Renal cortical epithelial cell (primary cell): ENCODE data around the gene EXT2. TPM values are rescaled to one million over a fixed set of nuclear protein-coding genes. Genes with fewer than 3 reads are reported as not detected.

Experiments
- DNase-seq: peaks from one replicate; pipeline ENCODE4 v3.0.0-alpha.2; 2011; ENCODE audit warnings: low read depth
- total RNA-seq: library from RNA; depleted of rRNA; stranded (reverse); fragments of >200 nt; gene quantifications from 2 replicates; pipeline ENCODE4 v1.2.3, GENCODE V29; 2014

The EXT2 gene
- total RNA-seq, 1 donor from 2014 or later: 129 TPM

DNA sequence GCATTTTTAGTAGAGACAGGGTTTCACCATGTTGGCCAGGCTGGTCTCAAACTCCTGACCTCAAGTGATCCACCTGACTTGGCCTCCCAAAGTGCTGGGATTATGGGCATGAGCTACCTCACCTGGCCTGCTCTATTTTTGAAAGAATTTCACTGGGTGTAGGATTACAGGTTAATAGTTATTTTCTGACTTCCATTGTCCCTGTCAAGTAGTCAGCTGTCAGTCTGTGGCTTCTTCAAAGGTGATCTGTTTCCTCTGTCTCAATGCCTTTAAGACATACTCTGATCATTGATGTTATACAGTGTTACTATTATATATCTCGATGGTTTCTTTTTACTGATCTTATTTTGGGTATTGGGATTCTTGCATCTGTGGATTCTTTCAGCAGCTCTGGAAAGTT is 10.1 kb upstream of the EXT2 start:
- no peak for DNase-seq

DNA sequence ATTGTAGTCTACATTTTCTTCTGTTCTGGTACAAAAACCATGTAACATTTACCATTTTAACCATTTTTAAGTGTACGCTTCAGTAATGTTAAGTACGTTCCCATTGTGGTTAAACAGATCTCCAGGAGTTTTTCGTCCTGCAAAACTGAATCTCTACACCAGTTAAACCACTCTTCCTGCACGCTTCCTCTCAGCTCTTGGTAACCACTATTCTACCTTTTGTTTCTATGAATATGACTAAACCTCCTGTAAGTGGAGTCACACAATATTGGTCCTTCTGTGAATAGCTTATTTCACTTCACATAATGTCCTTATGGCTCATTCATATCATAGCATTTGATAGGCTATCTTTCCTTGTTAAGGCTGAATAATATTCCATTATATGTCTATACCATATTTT is 7.1 kb upstream of the EXT2 start:
- DNase-seq: no peak

DNA sequence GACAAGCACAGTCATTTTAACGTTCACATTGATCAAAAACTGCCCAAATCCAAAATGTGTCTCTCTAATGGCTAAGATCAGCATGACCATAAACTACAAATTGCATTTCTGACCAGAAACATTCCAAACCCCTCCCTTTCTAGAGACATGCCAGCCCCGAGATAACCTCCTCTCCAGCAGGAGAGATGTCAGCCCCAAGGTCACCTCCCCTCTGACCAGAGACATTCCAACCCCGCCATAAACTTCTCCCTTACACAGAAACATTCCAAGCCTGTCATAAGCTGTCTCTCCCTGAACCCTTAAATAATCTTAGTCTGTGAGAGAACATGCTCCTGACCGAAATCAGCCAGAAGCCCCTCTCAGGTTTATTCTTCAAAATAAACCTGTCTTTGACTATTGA is 6.6 kb upstream of the EXT2 start:
- no peak for DNase-seq

DNA sequence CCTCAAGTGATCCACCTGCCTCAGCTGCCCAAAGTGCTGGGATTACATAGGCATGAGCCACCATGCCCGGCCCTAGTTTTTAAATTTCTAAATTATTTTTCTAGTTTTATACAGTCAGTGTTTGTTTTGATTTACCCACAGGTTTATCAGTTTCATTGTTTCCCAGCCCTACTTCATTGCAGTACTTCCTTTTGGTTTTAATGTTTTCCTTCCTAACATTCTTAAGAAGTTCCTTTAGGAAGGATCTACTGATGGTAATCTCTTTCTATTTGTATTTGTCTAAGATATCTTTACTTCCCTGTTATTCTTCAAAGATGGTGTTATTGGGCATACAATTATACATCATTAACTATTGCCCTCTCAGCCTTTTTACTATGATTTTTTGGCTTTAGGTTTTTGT is 4.9 kb upstream of the EXT2 start:
- DNase-seq: no peak

DNA sequence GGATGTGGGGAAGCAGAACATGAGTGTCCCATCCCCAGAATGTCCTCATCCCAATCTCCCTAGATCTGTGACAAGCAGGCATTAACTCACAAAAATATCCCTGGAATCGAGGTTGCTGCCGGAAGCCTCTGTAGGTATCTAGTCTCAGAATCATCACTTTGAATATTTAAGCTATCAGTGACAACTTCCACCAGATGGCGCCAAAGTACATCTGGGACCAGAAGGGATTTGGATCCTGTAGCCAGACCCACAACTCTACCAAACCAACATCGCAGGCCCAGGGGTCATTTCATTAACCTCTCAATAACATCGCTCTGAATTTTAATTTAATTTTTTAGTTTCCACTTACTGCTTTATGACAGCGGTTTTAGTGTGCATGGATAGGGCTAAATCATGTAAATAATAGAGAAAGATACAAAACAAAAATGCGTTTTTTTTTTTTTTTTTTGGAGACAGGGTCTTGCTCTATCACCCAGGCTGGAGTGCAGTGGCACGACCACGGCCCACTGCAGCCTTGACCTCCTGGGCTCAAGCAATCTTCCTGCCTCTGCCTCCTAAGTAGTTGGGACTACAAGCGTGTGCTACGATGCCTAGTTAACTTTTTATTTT is 1.1 kb upstream of the EXT2 start:
- peak; percentile 71 for DNase-seq

DNA sequence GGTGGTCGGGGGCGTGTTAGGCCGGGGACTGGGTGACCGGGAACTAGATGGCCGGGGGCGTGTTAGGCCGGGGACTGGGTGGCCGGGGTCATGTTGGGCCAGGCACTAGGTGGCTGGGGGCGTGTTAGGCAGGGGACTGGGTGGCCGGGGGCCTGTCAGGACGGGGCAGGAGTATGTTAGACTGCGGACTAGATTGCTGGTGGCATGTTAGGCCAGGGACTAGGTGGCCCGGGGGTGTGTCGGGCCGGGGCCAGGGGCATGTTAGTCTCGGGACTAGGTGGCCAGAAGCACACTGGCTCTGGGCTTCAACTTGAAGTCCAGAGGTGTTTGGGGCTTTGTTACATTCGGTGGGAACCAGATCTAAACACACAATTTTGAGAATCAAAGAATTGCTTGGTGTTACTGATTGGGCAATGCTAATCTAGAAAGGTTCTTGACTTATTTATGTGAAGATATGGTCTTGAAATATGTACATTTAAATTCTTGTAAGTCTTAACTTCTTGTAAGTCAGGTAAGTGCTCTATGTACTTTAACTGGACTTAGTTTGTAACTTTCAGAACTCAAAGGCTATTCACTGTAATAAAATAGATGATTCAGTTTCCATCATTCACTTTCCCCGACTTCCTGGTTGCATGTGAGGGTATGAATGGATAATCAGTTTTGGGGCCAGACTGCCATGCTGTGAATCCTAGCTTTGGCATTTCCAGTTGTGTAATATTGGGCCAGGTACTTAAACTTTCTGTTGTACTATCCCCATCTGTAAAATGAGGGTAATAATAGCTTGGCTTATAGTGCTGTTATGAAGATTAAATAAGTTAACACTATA is 1.1 kb downstream of the EXT2 start:
- peak; percentile 74 for DNase-seq

DNA sequence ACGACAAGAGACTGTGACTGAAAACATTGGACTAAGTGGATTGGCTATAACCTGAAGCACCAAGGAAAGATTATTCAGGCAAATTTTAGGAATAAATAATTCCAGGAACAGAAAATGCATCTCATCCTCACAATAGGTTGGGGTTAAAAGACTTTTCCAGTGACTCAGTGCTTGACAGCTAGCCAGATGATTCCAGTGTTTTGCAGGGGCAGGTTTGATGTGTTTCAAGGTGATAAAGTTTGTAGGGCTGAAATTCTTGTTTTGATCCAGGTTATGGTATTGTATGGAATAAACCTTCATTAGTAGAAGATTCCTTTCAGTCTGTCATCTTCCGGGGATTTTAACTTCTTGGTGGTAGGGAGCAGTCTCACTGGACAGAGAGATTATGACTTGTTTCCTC is 2.3 kb downstream of the EXT2 start:
- DNase-seq: peak; percentile 32

DNA sequence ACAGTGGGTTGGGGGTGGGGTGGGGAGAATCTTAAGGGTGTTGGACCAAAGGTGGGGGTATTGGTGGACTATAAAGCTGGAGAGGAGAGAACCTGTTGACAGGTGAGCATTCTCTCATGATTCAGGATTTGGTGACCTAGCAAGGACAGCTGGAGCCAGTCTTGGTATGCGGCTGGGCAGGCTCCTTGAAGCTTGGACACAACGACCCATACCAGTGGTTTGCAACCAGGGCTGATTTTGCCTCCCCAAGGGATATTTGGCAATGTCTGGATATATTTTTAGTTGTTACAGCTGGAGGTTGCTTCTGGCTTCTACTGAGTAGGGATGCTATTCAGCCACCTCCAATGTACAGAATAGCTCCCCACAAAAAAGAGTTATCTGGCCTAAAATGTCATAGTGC is 5.6 kb downstream of the EXT2 start:
- no peak for DNase-seq

DNA sequence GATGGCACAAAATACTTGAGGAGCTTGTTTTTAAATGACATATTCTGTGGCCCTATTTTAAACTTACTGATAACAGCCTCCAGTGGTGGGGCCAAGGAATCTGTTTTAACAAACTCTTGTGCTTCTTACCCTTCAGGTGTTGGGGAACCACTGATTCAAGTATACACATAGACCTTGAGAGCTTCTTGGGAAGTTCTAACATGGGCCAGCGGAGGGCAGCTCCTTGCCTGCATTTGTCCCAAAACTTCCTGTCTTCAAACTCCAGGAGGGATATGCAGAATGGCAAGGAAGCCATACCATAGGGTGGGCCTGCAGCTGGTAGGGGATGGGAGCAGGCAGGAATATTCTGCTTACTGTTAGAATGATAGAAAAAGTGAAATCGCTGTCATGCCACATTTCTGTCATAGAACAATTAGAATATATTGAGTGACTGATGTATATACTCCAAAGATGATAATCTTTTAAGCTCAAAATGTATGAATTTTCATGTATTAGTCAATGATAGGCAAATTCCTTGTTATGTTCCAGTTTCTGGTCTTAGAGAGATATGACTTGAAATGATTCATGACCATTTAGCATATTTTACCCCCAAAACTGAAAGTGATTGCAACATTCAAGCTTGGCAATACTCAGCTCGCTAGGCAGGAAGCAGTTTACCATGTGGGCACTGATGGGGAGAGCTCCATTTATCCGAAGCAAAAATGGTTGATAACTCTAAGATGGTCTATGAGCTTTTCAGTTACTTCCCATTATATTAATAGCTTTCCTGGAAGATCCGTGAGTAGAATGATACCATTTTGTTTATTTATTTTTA is 9.2 kb downstream of the EXT2 start:
- no peak for DNase-seq

DNA sequence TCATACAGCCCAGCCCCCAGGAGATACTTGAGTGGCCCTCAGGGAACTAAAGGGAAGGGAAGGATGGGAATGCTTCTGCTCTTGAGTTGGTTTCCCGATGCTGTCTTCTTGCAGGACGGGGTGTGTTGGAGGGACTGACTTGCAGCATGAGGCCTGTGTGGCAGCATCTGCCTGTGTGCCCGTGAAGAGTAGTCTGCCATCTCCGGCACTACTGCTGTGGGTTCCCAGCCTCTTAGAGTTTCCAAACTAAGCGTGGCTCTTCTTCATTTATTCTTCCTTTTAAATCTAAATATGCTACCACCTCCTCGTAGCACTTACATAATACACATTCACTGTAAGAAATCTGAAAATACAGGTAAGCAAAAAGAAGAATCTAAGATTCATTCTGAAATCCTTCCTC is 12.8 kb downstream of the EXT2 start:
- DNase-seq: no peak

DNA sequence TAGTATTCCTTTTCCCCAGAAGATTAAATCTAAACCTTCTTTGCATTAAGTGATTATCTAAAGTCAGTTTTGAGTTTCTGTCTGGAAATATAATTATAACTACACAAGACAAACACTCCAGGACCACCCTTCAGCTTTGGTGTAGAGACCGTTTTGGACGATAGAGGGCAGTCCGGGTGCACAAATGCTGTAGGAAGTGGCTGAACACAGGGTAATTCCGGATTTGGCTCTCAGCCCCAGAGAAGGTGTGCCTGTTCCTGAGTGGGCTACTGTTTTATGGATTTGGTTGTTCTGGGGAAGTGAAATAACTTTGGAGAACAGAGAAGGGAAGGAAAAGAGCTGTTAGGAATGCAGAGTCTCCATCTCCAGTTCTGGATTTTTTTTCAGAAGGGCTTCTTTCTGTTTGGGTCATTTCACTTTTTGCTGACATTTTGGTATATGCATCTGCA is 14.8 kb downstream of the EXT2 start:
- peak; percentile 50 for DNase-seq

DNA sequence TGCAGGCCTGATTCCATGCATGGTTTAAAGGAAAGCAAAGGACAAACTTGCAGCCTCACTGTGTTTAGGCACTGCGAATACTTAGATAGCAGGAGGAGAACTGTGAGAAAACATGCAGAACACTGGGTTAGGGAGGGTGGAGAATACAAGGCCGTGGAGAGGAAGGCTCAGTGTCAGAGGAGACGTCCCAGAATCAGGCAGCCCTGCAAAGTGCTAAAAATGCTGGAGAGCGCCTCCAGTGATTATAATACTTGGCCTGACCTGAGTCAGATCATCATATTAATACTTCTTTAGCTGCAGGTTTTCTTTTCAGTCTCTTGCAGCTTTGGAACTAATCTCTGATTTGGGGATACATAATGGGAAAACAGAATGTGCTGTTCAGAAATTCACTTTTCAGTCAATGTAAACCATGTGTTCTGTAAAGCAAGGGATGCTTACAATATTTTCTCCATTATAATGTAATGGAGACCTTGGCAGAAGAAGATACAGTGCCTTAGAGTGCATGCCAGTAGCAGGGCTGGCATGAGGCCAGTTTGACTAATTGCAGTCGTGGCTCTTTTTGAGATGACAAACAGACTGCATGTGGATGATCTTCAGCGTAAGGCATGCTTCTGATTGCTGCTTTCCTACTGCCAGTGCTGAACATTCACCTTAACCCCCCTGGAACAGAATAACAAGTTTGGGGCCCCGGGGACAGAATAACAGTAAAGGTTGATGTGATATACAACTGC is 16.8 kb downstream of the EXT2 start:
- DNase-seq: peak; percentile 19

DNA sequence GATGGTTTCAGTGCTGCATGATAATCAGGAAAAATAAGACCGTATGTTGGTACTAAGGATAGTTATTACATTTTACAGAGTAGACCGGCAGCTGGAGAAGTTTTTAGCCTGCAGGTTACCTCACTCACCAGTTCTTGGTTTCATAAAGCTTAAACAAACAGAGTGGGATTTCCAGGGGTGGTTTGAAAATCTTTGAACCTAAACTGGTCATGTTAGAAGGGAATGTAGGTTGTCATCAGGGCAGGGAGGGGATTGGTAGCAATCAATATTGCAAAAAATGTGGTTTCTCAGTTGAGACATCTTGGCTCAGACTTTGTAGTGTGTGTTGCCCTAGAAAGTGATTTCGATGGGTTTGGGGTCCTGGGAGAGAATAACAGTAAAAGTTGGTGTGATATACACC is 17.5 kb downstream of the EXT2 start:
- no peak for DNase-seq

DNA sequence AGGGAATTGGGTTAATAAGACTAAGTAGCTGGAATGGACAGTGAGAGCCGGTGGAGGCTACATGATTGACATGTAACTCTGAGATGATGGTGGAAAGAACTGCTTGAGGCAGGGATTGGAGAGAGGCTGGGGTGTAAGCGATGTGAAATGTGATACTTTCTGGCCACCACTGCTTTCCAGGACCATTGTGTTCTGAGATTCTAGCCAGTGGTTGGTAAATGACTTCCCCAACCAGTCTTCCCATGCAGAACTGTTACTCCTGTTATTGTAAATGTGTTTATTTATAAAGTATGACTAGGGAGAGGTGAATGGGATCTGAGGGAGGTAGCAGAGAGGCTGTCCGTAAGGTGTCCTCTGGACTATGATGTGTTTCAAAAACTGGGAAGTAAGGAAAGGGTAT is 18.1 kb downstream of the EXT2 start:
- DNase-seq: no peak

DNA sequence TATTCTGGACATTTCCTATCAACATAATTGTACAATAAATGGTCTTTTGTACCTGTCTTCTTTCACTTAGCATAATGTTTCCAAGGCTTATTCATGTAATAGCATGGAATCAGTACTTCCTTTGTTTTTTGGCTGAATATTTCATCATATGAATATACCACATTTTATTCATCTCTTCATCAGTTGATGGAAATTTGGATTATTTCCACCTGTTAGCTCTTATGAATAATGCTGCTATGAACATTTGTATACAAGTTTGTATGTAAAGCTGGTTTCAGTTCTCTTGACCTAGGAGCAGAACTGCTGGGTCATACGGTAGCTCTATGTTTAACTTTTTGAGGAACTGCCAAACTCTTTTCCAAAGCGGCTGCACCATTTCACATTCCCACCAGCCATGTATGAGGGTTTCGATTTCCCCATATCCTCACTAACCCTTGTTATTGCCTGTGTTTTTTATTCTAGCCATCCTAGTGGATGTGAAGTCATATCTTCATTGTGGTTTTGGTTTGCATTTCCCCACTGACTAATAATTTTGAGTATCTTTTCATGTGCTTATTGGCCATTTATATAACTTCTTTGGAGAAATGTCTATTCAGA is 20.9 kb downstream of the EXT2 start:
- DNase-seq: no peak

DNA sequence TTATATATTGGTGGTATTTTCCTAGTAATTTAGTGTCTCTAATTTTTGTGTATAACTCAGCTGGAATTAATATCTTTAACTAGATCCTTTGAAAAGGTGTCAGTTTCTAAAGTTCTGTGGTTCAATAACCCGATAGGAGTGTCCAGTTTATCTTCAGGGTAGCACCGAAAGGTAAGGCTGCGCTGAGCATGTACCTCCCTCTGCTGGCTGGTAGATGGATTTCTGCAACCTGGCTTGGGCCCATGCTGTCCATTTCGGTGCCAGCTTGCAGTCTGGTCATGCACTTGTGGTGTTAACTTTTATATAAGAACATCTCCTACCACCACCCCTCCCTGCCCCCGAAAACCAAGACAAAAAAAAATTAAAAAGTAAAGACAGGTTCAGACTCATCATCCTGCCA is 24.7 kb downstream of the EXT2 start:
- no peak for DNase-seq

DNA sequence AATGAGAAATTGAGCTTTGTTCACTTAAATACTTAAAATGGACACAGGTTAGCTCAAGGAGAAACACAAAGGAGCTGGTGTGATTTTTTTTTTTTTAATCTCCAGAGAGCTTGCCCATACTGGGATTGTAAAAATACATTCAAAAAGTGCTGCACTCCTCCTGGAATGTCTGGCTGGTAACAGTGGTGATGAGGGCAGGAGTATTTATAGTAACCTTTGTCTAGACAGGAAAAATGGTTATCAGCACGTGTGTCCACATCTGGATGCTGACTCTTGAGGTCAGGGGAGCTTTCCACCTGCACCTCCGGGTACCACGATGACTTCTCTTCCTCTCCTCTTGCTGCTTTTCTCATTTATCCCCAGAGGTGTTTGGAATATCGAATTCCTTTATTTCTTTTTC is 30.1 kb downstream of the EXT2 start:
- no peak for DNase-seq

DNA sequence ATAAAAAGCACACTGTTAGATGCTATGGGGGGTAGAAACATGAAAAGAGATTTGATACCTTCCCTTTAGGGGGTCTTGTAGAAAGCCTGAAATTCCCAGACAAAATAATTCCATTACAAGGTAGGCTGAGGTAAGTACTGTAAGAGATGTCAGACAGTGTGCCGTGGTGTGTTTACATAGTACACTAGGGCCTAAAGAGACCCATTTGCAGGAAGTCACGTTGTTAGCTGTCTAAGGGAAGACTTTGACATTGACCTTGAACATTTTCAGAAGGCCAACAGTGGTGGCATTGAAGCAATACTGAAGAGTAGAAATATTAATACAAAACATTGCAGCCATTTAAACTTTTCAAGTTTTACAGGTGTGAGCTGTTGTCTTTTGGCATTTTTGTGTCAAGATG is 30.8 kb downstream of the EXT2 start:
- no peak for DNase-seq

DNA sequence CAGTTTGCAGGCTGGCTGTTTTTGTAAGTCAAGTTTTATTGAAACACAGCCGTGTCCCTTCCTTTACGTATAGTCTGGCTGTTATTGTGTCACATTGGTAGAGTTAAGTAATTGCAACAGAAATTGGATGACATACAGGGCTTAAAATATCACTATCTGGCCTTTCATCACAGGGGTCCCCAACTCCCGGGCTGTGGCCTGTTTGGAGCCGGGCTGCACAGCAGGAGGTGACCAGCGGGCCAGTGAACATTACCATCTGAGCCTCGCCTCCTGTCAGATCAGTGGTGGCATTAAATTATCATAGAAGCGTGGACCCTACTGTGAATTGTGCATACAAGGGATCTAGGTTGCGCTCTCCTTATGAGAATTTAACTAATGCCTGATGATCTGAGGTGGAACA is 31.7 kb downstream of the EXT2 start:
- no peak for DNase-seq

DNA sequence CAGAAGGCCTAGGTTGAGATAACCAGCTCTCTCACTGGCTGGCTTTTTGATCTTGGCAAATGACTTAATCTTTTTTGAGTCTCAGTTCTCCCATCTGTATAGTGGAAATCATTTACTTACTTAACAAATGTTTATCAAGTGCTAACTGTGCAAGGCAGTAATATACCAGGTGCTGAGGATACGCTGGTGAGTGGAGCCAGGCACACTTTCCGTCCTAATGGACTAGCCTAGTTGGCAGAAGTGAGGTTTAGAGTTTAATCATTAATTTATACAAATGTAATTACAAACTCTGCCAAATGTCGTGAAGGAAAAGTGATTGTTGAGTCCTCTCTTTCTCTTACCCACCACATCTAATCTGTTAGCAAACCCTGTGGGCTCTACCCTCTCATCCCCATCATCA is 33.3 kb downstream of the EXT2 start:
- peak; percentile 22 for DNase-seq

DNA sequence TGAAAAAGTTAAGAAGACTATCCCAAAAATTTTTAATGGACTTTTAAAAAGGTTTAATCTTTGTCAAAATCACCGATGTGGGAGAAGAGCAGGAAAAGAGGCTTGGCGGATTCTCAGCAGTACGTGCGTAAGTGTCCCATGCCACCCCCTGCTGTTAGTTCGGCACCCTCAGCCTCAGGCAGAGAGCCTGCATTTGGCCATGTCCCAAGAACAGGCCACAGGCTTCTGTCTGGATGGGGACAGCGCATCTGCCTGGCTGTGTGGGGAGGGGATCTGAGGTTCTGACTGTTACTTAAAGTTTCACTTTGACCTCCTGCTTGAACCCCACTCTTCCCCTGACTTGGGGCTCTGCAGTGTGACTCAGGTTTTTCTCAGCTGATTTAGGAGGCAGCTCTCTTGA is 35.3 kb downstream of the EXT2 start:
- DNase-seq: no peak
